Stimulated activated CD8-positive, alpha-beta memory T cell treated with anti-CD3 and anti-CD28 coated beads, Interleukin-2, amount 100 ng/mL, for 1 hour (primary cell): ENCODE results near the gene KRTAP10-12.

Source experiments
- DNase-seq, 2 donors: peaks; one replicate each; pipeline ENCODE4 v3.0.0-alpha.2; 2020; ENCODE audit warnings: low read depth in 2 of 2

Gene KRTAP10-12

DNA sequence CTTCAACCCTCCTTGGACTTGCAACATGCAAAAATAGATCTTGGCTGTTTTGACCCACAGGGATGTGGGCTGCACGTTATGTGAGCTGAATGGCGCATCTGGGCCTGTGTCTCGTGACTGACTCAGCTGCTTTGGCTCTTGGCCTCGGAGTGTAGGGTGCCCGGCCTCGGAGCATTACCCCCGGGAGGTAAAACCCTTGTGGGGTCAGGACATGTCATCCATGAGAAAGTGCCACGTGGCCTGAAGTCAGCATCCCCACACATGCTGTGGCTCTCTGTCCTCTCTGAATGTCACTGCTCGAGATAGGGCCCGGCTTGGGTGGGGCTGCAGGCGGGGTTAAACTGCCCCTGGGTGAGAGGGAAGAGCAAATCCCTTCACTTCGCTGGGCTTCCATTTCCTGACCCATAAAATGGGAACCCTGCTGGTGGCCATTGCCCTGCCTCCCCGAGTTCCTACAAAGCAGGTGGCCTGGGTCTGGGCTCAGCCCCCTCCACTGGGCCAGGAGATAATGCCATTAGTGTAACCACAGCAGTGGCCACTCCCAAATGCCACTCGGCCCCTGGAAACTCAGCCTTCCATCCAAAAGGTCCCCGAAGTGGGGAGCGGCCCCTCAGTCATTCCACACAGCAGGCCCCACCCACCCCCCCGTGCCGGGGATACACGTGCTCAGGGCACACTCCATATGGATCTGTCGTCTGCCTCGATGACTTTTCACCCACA is 37.2 kb downstream of the KRTAP10-12 start:
- no peak for DNase-seq

DNA sequence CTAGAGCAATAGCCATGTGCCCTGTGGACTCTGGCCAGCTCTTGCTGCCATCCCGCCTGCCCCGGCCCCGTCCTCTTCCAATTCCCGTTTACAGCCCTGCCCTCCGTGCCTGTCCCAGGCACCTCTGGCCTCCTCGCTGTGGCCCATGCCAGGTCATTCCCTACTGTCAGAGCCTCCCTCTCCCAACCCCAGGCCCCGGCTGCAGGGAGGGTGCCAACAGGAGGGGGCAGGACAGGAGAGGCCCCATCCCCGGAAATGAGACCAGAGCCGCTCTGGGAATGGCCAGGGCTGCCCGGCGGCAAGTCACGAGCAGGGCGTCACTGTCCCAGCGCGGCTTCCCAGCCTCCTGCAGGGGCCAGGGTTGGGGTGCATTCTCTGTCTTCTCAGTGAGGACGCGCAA is 37.9 kb downstream of the KRTAP10-12 start:
- DNase-seq, result no peak

DNA sequence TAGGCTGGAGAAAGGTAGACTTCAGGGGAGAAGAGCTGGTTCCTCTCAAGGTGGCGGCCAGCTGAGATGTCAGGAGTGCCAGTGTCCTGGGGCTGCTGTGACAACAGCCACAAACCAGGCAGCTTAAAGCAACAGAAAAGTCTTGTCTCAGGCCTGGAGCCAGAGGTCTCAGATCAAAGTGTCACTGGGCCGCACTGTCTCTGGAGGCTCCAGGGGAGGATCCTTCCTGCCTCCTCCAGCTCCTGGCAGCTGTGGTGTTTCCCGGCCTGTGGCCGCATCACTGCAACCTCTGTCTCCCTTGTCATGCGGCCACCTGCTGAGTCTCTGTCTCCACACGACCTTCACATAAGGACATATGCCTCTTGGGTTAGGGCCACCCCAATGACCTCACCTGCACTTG is 38.8 kb downstream of the KRTAP10-12 start:
- DNase-seq, result no peak

DNA sequence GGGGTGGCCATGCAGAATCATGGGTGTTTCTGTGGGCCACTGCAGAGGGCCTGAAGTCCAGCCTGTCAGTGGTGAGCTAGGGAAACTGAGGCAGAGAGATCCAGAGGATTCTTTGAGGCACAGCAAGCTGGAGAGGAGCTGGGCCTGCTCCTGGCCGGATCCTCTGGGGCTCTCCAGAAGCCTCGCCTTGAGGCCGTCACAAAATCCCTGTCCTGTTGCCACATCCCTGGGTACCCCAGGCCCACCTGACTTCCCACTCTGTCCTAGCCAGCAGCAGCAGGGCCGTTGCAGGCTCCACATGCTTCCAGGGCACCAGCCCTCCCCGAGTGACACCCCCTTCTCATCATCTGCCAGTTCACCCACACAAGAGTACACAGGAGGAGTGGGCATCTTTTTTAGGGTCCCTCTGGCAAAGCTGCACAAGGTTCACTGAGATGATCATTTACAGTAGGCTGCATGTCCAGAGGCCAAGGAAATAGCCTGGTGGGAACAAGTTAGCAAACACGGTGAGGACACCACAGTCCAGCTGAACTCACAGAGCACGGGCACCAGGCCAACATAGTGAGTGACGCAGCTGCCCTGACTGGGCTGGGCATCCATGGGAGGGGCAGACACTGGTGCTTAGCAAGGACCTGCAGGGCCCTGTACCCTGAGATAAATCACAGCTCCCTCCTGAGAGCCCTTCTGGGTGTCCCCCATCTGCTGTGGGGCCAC is 39.5 kb downstream of the KRTAP10-12 start:
- DNase-seq, result no peak

DNA sequence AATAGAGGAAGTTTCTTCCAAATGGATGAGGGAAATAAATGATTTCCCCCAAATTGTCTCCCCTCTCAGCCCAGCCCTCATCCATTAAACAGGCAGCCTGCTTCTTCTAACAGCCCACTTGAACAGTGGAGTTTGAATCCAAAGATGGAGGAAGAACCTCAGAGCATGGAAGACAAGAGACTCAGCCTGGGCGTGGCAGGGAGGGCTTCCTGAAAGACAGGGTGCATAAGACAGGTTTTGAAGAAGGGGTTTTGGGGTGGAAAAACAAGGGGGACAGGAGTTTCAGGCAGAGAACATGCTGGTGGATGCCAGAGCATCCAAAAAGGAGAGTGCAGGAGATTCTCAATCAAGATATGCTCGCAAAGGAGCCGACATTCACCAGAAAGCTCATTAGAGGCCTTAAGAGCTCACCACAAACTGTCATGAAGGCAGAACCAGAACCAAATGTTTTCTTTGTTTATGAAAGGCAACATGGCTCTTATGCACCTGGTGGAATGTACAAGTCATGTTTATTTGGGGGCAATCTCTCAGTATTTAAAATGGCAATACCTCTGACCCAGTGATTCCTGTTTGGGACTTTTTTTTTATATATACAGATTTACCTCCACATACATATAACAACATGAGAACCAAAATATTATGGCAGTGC is 40.9 kb downstream of the KRTAP10-12 start:
- DNase-seq, result no peak

DNA sequence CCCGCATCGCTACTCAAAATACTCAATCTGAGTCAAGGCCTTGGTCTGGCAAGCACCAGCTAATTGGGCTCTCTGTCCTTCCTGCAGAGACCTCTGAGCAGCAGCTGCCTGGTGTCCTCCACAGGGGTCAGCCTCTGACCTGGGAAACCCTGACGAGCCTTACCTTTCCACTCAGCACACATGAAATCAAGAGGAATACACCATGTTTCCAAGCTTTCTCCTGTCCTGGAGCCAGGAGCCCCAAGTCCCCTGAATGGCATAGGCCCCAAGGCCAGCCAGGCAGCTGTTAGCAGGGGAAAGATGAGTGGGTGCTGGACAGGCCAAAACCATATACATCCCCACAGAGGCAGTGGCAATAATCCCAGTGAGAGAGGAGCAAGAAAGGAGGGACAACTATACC is 41.6 kb downstream of the KRTAP10-12 start:
- DNase-seq, result no peak

DNA sequence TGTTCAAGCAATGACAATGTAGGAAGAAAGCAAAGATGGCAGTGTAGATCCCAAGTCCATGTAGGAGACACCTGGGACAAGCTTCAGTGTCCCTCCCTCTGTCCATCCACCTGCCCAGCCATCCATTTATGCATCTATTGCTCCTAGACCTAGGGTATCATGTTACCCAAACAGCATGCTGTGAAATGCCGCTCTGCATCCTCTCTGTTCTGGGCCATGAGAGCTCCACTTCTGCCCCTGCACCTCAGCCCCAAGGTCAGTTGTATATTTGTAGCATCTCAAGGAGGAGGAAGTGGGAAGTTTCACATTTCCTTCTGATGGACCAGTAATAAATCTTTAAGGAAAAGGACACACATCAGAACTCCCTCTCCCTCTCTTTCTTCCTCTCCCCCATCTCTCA is 42.3 kb downstream of the KRTAP10-12 start:
- DNase-seq, result no peak

DNA sequence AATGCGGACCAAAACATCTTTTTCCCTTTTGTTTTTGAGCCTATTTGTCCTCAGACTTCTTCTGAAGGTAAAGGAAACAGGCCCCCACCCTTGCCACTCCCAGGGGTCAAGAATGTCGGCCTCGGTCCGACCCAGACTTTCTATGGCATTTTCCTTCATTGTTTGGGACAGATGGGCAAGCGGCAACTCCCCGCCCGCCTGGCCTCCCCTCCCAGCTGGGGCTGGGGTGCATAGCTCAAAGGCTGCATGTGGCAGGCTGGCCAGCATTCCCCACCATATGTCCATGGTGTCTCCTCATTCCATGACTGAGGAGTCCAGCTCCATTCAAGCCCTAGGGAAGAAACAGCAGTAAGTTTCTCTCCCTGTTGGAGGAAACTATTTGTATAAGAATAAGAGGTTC is 43.8 kb downstream of the KRTAP10-12 start:
- DNase-seq, result no peak

DNA sequence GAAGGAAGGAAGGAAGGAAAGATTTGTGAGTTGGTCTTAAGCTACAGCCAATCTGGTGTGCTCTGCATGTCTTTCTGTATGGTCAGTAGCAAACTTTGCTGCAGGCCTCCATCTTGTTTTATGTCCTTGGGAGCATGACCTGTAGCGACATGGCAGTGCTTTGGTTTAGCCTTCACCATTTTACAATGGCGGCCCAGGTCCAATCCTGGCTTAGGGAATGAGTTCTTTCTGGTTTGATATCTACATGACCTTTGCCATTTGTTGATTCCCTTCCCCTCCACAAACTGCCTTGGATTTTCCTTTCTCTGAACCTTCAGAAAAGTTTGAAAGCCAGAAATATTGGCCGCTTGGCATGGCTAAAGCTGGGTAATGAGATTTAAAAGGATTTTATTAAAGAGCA is 44.9 kb downstream of the KRTAP10-12 start:
- no peak for DNase-seq

DNA sequence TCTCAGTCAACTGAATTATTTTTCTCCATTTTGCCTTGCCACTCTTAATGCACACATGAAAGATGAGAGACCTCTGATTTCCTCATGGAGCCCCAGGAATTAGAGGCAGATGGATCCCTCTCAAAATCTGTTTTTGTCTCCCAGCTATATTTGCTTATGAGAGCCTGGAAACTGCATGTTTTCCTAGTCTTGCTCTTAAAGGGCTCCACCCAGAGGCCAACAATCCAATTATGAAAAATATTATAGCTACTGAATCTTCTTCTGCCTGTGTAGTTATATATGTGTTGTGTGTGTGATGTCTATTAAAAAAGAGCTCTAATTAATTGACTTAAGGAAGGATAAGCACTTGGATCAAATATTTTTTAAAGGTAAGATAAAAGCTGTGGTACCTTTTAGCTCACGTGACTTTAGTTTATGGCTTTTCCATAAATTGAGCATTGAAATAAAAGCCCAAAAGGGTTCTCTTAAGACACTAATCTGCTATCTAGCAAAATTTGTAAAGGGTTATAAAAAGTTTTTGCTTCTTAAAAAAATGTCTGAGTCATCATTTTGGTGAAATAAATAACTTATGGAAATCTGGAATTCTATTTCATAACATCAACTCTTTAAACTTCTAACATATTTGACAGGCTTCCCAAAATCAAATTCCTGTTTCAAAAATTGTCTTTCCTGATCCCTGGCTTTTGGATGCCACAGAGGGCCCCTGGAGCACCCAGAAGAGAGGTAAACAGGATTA is 45.6 kb downstream of the KRTAP10-12 start:
- DNase-seq, result no peak
